Measurements from ENCODE around the gene NUP214. TPM values are rescaled to one million over a fixed set of nuclear protein-coding genes. Genes with fewer than 3 reads are reported as not detected.

The NUP214 gene
- total RNA-seq, 1 donor from 2014 or later: 30.5 TPM

GRCh38 chr9:131191857-131192256 lies 66.5 kb downstream of the NUP214 start:
- TF ChIP-seq, protein P1, sequence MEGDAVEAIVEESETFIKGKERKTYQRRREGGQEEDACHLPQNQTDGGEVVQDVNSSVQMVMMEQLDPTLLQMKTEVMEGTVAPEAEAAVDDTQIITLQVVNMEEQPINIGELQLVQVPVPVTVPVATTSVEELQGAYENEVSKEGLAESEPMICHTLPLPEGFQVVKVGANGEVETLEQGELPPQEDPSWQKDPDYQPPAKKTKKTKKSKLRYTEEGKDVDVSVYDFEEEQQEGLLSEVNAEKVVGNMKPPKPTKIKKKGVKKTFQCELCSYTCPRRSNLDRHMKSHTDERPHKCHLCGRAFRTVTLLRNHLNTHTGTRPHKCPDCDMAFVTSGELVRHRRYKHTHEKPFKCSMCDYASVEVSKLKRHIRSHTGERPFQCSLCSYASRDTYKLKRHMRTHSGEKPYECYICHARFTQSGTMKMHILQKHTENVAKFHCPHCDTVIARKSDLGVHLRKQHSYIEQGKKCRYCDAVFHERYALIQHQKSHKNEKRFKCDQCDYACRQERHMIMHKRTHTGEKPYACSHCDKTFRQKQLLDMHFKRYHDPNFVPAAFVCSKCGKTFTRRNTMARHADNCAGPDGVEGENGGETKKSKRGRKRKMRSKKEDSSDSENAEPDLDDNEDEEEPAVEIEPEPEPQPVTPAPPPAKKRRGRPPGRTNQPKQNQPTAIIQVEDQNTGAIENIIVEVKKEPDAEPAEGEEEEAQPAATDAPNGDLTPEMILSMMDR (IDR thresholded peaks at IDR 0.05; ENCODE audit: insufficient read depth, low read length, poor library complexity, severe bottlenecking): no peak
- Histone ChIP-seq H3K4me3 (ENCODE audit: low read depth, low read length) (no peak overlapping the region), H3K36me3 (ENCODE audit: control insufficient read depth, insufficient read depth, low read length) (no peaks in the 10 kb centered on the region), H3K27me3 (ENCODE audit: control insufficient read depth, insufficient read depth, low read length) (no peaks in the 10 kb centered on the region)
- DNase-seq (ENCODE audit: low read depth): no peak

DNA sequence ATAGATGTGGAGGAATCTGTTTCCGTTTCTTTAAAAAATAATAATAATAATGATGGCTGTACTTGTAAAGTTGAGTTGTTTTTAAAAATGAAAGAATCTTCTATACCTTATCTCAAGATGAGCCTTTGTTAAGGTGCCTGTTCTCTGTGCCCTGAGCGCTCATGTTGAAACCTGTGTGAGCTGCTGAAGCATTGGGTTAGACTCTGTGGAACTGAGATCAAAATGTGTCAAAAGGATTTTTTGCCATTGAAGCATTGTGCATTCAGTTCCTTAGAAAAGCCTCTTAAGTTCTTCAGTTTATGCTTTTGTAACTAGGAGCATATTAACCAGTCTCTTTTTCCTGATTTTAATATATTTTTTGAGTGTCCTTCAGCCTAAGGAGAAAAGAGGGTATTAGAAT lies 67.7 kb downstream of the NUP214 start:
- Histone ChIP-seq H3K4me3 (ENCODE audit: low read depth, low read length) (no peak overlapping the region), H3K27me3 (ENCODE audit: control insufficient read depth, insufficient read depth, low read length) (no peaks in the 10 kb centered on the region), H3K36me3 (ENCODE audit: control insufficient read depth, insufficient read depth, low read length) (no peaks in the 10 kb centered on the region)
- TF ChIP-seq, protein P1 (IDR thresholded peaks at IDR 0.05; ENCODE audit: insufficient read depth, low read length, poor library complexity, severe bottlenecking): no peak
- no peak for DNase-seq (ENCODE audit: low read depth)

DNA sequence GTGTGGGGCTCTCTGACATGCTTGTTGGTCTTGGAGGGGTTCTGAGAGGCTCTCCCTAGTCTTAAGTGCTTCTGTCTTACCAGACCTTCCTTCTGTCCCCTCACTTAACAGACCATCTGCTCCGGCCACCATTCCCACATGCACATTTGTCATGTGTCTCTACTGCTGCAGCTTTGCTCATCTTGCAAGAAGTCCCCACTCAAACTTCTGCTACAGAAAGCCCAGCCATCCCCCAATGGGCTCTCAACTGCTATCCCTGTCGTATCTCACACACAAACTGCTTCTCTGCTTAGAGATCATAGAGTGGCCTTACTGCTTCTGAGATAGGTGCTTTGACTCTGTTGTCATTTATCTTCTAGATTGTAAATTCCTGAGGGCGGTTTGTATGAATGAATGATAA lies 69.4 kb downstream of the NUP214 start:
- no peak for DNase-seq (ENCODE audit: low read depth)
- TF ChIP-seq, protein P1 (IDR thresholded peaks at IDR 0.05; ENCODE audit: insufficient read depth, low read length, poor library complexity, severe bottlenecking): no peak
- H3K36me3 ChIP-seq (ENCODE audit: control insufficient read depth, insufficient read depth, low read length): peaks cover 2% of the 10 kb centered on the region
- H3K4me3 ChIP-seq (ENCODE audit: low read depth, low read length): no peak overlapping the region
- no peaks in the 10 kb centered on the region for H3K27me3 ChIP-seq (ENCODE audit: control insufficient read depth, insufficient read depth, low read length)

DNA sequence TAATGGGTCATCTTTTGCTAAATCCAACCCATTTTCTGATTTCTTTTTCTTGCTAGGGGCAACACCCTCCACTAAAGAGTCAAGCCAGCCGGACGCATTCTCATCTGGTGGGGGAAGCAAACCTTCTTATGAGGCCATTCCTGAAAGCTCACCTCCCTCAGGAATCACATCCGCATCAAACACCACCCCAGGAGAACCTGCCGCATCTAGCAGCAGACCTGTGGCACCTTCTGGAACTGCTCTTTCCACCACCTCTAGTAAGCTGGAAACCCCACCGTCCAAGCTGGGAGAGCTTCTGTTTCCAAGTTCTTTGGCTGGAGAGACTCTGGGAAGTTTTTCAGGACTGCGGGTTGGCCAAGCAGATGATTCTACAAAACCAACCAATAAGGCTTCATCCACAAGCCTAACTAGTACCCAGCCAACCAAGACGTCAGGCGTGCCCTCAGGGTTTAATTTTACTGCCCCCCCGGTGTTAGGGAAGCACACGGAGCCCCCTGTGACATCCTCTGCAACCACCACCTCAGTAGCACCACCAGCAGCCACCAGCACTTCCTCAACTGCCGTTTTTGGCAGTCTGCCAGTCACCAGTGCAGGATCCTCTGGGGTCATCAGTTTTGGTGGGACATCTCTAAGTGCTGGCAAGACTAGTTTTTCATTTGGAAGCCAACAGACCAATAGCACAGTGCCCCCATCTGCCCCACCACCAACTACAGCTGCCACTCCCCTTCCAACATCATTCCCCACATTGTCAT lies 72.0 kb downstream of the NUP214 start:
- Histone ChIP-seq H3K36me3 (ENCODE audit: control insufficient read depth, insufficient read depth, low read length) (peaks cover 2% of the 10 kb centered on the region), H3K4me3 (ENCODE audit: low read depth, low read length) (no peak overlapping the region), H3K27me3 (ENCODE audit: control insufficient read depth, insufficient read depth, low read length) (no peaks in the 10 kb centered on the region)
- DNase-seq (ENCODE audit: low read depth): no peak
- TF ChIP-seq, protein P1 (IDR thresholded peaks at IDR 0.05; ENCODE audit: insufficient read depth, low read length, poor library complexity, severe bottlenecking): no peak

DNA sequence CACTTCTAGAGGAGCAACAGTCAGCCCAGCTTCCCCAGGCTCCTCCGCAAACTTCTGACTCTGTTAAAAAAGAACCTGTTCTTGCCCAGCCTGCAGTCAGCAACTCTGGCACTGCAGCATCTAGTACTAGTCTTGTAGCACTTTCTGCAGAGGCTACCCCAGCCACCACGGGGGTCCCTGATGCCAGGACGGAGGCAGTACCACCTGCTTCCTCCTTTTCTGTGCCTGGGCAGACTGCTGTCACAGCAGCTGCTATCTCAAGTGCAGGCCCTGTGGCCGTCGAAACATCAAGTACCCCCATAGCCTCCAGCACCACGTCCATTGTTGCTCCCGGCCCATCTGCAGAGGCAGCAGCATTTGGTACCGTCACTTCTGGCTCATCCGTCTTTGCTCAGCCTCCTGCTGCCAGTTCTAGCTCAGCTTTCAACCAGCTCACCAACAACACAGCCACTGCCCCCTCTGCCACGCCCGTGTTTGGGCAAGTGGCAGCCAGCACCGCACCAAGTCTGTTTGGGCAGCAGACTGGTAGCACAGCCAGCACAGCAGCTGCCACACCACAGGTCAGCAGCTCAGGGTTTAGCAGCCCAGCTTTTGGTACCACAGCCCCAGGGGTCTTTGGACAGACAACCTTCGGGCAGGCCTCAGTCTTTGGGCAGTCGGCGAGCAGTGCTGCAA lies 72.8 kb downstream of the NUP214 start:
- no peak for DNase-seq (ENCODE audit: low read depth)
- peaks cover 2% of the 10 kb centered on the region for H3K36me3 ChIP-seq (ENCODE audit: control insufficient read depth, insufficient read depth, low read length)
- H3K27me3 ChIP-seq (ENCODE audit: control insufficient read depth, insufficient read depth, low read length): no peaks in the 10 kb centered on the region
- no peak overlapping the region for H3K4me3 ChIP-seq (ENCODE audit: low read depth, low read length)
- TF ChIP-seq, protein P1 (IDR thresholded peaks at IDR 0.05; ENCODE audit: insufficient read depth, low read length, poor library complexity, severe bottlenecking): no peak

All from kidney epithelial cell (primary cell).